GM21717 (cell line): ENCODE measurements around the gene SKA1.
"Not testable (repeated sequence)": the region's sequence is repeated elsewhere in the genome, so short reads cannot be mapped to it uniquely, and the experiment has no call there.

ENCODE experiments used
- ATAC-seq: cut with Tn5 transposase; IDR thresholded peaks from one replicate; pipeline ENCODE4 v1.9.1; 2021; ENCODE audit warnings: mild to moderate bottlenecking, moderate library complexity; ENCODE audit not compliant: unreplicated experiment

SKA1 gene

GRCh38 chr18:50428531-50429206, 53.8 kb downstream of the SKA1 start:
- no peak for ATAC-seq

DNA sequence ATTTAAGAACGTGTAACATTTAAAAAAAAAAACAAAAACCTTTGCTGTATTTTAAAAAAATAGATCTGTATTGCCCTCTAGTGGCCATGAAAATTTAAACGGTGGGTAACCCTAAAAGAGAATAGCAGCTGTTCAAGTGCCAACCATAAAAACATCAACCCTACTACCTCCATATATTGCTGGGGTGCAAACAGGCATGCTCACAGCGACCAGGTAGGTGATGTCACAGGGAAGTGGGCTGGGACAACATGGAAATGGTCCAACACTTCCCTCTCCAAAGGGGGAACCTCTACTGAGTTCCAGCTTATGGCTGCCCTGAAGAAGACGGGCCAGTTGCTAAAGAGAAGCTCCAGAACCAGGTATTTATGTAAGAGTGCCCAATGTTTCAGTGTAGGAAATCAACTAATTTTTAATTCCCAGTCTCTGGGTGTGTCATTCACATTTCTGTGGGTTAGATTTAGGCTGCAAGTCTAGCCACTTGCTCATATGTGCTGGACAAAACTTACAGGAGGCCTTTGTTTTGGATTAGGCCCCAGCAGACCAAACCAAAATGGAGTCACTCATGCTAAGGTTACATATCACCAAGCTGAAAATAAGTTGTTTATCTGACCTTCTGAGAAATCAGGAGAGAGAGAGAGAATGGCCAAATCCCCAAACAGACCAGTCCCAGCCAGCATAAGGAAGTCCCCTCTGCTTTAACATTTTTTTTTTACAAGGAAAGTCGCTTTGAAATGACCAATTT, 54.5 kb downstream of the SKA1 start:
- ATAC-seq: no peak

DNA sequence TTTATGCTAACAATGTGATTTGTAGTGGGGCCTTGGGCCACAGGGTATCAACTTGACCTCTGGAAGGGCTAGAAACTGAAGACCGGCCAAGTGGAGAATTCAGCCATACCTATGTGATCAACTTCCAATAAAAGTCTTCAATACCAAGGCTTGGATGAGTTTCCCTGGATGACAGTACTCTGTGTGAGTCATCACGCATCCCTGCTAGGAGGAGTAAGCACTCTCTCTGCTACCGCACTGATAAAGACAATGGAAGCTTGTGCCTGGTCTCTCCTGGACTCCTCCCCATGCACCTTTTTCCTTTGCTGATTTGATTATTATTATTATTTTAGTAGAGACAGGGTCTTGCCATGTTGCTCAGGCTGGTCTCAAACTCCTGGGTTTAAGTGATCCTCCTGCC, 58.1 kb downstream of the SKA1 start:
- ATAC-seq: no peak

- not testable (repeated sequence) for ATAC-seq
Measured at GRCh38 chr18:50436742-50437141, 61.9 kb downstream of the SKA1 start.

- ATAC-seq: no peak
Measured at GRCh38 chr18:50439460-50440015, 64.7 kb downstream of the SKA1 start.

DNA sequence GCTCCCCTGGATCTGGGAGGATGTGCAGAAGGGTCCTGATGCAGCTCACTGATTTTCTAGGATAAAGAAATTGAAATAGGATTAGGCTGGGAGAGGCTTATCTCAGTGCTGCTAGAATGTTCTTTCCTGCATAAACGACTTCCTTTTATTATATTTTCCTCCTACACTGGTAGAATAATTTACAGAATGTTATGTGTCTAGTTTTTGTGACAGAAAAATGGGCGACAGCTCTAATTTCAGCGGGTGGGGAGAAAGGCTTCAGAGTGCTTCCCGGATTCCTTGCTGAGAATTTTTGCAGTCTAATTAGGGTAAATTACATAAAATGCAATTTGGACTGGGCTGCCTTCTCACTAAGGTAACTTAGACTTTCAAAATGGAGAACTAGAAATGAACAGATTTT, 66.2 kb downstream of the SKA1 start:
- ATAC-seq: no peak

DNA sequence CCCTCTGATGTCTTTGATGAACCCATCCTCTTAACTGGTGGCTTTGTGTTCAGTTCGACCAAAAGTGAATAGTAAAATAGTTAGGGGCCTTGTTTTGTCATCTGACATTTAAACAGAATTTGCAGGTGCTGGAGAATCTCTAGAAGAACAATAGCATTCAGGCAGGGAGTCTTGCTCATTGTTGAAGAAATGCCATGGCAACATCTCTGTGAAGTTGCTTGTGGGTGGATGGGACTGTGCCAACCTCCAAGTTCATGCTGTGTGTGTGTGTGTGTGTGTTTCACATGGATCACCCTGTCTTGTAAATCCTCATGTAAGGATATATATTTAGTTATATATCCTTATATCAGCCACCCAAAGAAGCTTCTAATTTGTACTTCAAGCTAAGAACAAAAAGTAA, 66.7 kb downstream of the SKA1 start:
- ATAC-seq: no peak
